ENCODE results near the gene SPO11. TPM values are rescaled to one million over a fixed set of nuclear protein-coding genes. Genes with fewer than 3 reads are reported as not detected.

SPO11 gene
- total and polyA plus RNA-seq, 2 of the 13 experiments (the other 11 are each of a cell fraction or from before 2014, with no cell fraction given) = not detected

- TF ChIP-seq, protein P1, sequence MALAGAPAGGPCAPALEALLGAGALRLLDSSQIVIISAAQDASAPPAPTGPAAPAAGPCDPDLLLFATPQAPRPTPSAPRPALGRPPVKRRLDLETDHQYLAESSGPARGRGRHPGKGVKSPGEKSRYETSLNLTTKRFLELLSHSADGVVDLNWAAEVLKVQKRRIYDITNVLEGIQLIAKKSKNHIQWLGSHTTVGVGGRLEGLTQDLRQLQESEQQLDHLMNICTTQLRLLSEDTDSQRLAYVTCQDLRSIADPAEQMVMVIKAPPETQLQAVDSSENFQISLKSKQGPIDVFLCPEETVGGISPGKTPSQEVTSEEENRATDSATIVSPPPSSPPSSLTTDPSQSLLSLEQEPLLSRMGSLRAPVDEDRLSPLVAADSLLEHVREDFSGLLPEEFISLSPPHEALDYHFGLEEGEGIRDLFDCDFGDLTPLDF (CRISPR knock-in tag; IDR thresholded peaks at IDR 0.05) = no peak
- peak; percentile 97; the same call in 1 of the 2 replicates for TF ChIP-seq WIZ (CRISPR knock-in tag; IDR thresholded peaks at IDR 0.05)
- TF ChIP-seq ASH2L (IDR thresholded peaks at IDR 0.05; ENCODE audit: insufficient read length, low read depth, low read length) = peak; percentile 97
- no peak for TF ChIP-seq HBP1 (CRISPR knock-in tag; IDR thresholded peaks at IDR 0.05; ENCODE audit: low read depth)
- peak; percentile 97 for TF ChIP-seq ZNF547 (CRISPR knock-in tag; IDR thresholded peaks at IDR 0.05)
- peak; percentile 88; the same call in 1 of the 2 replicates for TF ChIP-seq ZNF530 (CRISPR knock-in tag; IDR thresholded peaks at IDR 0.05; ENCODE audit: low read depth)
- TF ChIP-seq ZFP91 (CRISPR knock-in tag; IDR thresholded peaks at IDR 0.05; ENCODE audit: borderline replicate concordance) = peak; percentile 95; the same call in 1 of the 2 replicates
- peak; percentile 28; the same call in 1 of the 2 replicates for TF ChIP-seq ZNF468 (CRISPR knock-in tag; IDR thresholded peaks at IDR 0.05)
- TF ChIP-seq, protein P2, sequence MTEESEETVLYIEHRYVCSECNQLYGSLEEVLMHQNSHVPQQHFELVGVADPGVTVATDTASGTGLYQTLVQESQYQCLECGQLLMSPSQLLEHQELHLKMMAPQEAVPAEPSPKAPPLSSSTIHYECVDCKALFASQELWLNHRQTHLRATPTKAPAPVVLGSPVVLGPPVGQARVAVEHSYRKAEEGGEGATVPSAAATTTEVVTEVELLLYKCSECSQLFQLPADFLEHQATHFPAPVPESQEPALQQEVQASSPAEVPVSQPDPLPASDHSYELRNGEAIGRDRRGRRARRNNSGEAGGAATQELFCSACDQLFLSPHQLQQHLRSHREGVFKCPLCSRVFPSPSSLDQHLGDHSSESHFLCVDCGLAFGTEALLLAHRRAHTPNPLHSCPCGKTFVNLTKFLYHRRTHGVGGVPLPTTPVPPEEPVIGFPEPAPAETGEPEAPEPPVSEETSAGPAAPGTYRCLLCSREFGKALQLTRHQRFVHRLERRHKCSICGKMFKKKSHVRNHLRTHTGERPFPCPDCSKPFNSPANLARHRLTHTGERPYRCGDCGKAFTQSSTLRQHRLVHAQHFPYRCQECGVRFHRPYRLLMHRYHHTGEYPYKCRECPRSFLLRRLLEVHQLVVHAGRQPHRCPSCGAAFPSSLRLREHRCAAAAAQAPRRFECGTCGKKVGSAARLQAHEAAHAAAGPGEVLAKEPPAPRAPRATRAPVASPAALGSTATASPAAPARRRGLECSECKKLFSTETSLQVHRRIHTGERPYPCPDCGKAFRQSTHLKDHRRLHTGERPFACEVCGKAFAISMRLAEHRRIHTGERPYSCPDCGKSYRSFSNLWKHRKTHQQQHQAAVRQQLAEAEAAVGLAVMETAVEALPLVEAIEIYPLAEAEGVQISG (CRISPR knock-in tag; IDR thresholded peaks at IDR 0.05) = peak; percentile 86
- no peak for TF ChIP-seq HDAC6 (IDR thresholded peaks at IDR 0.05; ENCODE audit: low read depth, low read length)
- TF ChIP-seq, protein P3, sequence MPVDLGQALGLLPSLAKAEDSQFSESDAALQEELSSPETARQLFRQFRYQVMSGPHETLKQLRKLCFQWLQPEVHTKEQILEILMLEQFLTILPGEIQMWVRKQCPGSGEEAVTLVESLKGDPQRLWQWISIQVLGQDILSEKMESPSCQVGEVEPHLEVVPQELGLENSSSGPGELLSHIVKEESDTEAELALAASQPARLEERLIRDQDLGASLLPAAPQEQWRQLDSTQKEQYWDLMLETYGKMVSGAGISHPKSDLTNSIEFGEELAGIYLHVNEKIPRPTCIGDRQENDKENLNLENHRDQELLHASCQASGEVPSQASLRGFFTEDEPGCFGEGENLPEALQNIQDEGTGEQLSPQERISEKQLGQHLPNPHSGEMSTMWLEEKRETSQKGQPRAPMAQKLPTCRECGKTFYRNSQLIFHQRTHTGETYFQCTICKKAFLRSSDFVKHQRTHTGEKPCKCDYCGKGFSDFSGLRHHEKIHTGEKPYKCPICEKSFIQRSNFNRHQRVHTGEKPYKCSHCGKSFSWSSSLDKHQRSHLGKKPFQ (CRISPR knock-in tag; IDR thresholded peaks at IDR 0.05; ENCODE audit: insufficient replicate concordance) = peak; percentile 67
- TF ChIP-seq NCOA5 (CRISPR knock-in tag; IDR thresholded peaks at IDR 0.05) = no peak
- TF ChIP-seq KDM6A (CRISPR knock-in tag; IDR thresholded peaks at IDR 0.05; ENCODE audit: low read depth) = no peak
- TF ChIP-seq ZNF839 (CRISPR knock-in tag; IDR thresholded peaks at IDR 0.05; ENCODE audit: borderline replicate concordance) = no peak
- TF ChIP-seq TRIM22 (IDR thresholded peaks at IDR 0.05) = no peak
- TF ChIP-seq SKI (IDR thresholded peaks at IDR 0.05; ENCODE audit: partially characterized antibody) = peak; percentile 20
- TF ChIP-seq ZNF780A (CRISPR knock-in tag; IDR thresholded peaks at IDR 0.05) = no peak
Observed at GRCh38 chr20:57351042-57351783, 21.6 kb downstream of the SPO11 start, which contains the start of gene RAE1 (continued).
